Activated T-cell treated with anti-CD3 and anti-CD28 coated beads, Interleukin-2, amount 50 U/mL, for 72 hours (primary cell): Measurements from ENCODE around the gene POP5. TPM values are rescaled to one million over a fixed set of nuclear protein-coding genes. Genes with fewer than 3 reads are reported as not detected.
A peak's percentile ranks its signal among the peaks of the same experiment; 100 is the strongest.
"Not testable (repeated sequence)": the region's sequence is repeated elsewhere in the genome, so short reads cannot be mapped to it uniquely, and the experiment has no call there.

Experiments used
- ATAC-seq, 2 donors: fragments of 150-1000 bp; cut with Tn5 transposase; replicated peaks in 1 of 2; 2 replicates each; pipeline ENCODE4 v1.10.0; 2021; ENCODE audit warnings: moderate library complexity in 2 of 2, mild to moderate bottlenecking in 1 of 2
- DNase-seq, 2 donors: peaks; one replicate each; pipeline ENCODE4 v3.0.0; 2021 to 2022; ENCODE audit warnings: mixed read lengths in 1 of 2
- H3K27ac Mint-ChIP-seq: one replicate; pipeline ENCODE4 v1.8.0; 2022; ENCODE audit warnings: mild to moderate bottlenecking, moderate library complexity, mixed read lengths
- H3K27me3 Mint-ChIP-seq: one replicate; pipeline ENCODE4 v1.8.0; 2022; ENCODE audit warnings: low read depth, mixed read lengths
- H3K36me3 Mint-ChIP-seq, 2 donors: one replicate each; pipeline ENCODE4 v1.8.0; 2022; ENCODE audit warnings: mixed read lengths in 2 of 2, mild to moderate bottlenecking in 1 of 2; ENCODE audit not compliant: insufficient read depth in 2 of 2
- H3K4me1 Mint-ChIP-seq: one replicate; pipeline ENCODE4 v1.8.0; 2022; ENCODE audit warnings: low read depth, mixed read lengths
- H3K4me3 Mint-ChIP-seq, 2 donors: one replicate each; pipeline ENCODE4 v1.8.0; 2022; ENCODE audit warnings: mild to moderate bottlenecking in 2 of 2, mixed read lengths in 2 of 2, moderate library complexity in 2 of 2
- H3K9me3 Mint-ChIP-seq, 2 donors: one replicate each; pipeline ENCODE4 v1.8.0; 2022; ENCODE audit warnings: mixed read lengths in 2 of 2
- total RNA-seq, 2 donors: library from RNA; stranded (reverse); gene quantifications; one replicate each; pipeline ENCODE4 v1.2.3, GENCODE V29; 2022

POP5 gene
- total RNA-seq, 2 donors from 2014 or later: 37.4 to 40.8 TPM

- Mint-ChIP-seq H3K36me3 (peaks cover 11 to 23% of the 10 kb centered on the region in 2 donors), H3K27ac (peak overlapping the region; percentile 92), H3K9me3 (no peaks in the 10 kb centered on the region), H3K27me3 (no peaks in the 10 kb centered on the region), H3K4me3 (peak overlapping the region; percentile 88 to 97), H3K4me1 (peaks cover 71% of the 10 kb centered on the region)
- peak; percentile 20 to 44 for DNase-seq
- ATAC-seq: peak; percentile 43 to 70
These were observed 41.9 kb downstream of the POP5 start for GRCh38 chr12:120539303-120539702.

DNA sequence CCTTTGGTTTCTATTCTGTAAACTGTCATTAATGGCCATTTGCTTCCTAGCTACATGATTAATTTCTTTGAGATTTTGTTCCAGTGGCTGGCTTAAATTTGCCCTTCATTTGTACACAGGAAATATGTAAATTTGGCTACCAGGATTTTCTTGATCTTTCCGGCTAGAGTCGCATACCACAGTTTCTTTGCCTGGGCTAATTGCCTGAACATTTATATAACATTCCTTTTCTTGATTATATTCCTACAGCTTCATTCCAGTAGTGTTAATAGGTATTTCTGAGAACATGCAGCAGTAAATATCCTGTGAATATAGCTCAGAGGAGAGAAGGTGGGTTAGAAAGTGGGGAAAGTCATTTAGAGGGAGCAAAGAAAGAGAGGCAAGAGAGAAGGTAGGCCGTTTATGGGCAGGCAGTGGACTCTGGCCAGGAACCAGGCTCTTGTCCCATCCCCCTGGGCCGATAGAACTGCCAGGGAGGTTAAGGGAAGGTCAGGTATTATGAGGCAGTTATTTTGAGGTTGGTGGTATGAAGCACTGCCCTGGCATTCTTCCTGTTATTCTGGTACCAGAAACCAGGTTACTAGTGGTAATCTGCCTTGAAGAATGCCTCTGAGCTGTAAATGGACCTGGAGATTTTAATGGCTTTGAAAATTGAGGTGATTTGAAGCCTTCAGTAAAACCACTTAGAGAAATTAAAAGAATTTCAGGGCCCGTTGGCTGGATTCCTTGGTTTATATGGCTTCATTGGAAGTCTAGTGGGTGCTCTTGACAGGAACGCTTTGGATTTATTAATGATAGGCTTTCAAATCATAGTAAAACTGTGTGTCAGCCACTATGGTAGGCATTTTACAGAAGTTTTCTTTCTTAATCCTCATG, 42.7 kb downstream of the POP5 start:
- Mint-ChIP-seq H3K27me3 (no peaks in the 10 kb centered on the region), H3K36me3 (peaks cover 11 to 22% of the 10 kb centered on the region in 2 donors), H3K27ac (peak overlapping the region; percentile 92), H3K4me1 (peaks cover 75% of the 10 kb centered on the region), H3K9me3 (no peaks in the 10 kb centered on the region), H3K4me3 (peak overlapping the region; percentile 88 to 97)
- DNase-seq (no peak), ATAC-seq (no peak)

DNA sequence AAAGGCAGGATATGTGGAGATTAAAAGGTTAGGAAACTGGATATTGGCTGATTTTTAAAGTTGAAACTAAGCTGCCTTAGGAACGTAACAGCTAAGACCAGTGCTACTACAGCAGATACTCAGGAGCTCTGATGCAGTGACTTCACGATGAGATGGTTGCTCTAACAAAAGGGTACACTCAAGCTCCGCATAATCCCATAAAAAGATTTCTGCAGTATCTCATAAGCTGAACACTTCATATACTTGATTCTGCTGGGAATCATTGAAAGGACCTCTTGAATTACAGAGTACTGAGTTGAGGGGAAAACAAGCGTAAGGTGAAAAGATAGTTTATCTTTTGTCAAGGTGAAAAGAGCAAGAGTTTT, 43.4 kb downstream of the POP5 start:
- Mint-ChIP-seq H3K36me3 (peaks cover 11 to 21% of the 10 kb centered on the region in 2 donors), H3K27ac (peak overlapping the region; percentile 92), H3K4me3 (peak overlapping the region; percentile 88 to 97), H3K4me1 (peaks cover 79% of the 10 kb centered on the region), H3K27me3 (no peaks in the 10 kb centered on the region), H3K9me3 (no peaks in the 10 kb centered on the region)
- DNase-seq (no peak), ATAC-seq (no peak)

DNA sequence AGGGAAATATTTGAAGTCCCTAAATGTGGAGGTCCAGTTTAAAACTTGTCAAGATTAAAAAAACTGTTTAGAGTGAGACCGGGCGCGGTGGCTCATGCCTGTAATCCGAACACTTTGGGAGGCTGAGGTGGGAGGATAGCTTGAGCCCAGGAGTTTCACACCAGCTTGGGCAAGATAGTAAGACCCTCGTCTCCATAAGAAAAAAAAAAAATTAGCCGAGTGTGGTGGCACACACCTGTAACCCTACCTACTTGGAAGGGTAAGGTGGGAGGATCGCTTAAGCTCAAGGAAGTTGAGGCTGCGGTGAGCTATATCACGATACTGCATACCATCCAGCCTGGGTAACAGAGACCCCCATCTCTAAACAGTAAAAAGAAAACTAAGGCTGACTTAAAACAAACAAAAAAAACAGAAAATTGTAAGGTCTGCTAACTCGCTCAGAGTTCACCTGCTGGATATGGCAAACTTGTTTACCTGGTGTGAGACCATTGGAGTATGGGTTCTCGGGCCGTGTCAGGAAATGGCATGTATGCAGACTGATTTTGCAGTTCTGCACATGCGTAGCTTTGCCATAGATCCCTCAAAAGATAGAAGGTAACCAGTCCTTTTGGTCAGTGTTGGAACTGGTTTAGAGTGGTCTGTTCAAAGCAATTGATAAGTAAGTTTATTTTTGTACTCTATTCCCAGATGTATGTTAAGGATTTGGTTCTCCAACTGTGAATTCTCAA, 45.0 kb downstream of the POP5 start:
- H3K4me3 Mint-ChIP-seq: peak overlapping the region; percentile 88 to 97
- ATAC-seq: no peak
- H3K27ac Mint-ChIP-seq: peak overlapping the region; percentile 82
- peak; percentile 28 to 33 for DNase-seq
- H3K27me3 Mint-ChIP-seq: no peaks in the 10 kb centered on the region
- H3K9me3 Mint-ChIP-seq: no peaks in the 10 kb centered on the region
- peaks cover 74% of the 10 kb centered on the region for H3K4me1 Mint-ChIP-seq
- peaks cover 9 to 19% of the 10 kb centered on the region in 2 donors for H3K36me3 Mint-ChIP-seq

- peak; percentile 63 to 66 for ATAC-seq
- no peaks in the 10 kb centered on the region for H3K27me3 Mint-ChIP-seq
- H3K36me3 Mint-ChIP-seq: peaks cover 6 to 16% of the 10 kb centered on the region in 2 donors
- H3K4me3 Mint-ChIP-seq: peak overlapping the region; percentile 88 to 97
- no peaks in the 10 kb centered on the region for H3K9me3 Mint-ChIP-seq
- DNase-seq: peak; percentile 63 to 67
- peak overlapping the region; percentile 98 for H3K27ac Mint-ChIP-seq
- peaks cover 65% of the 10 kb centered on the region for H3K4me1 Mint-ChIP-seq
These were observed 46.2 kb downstream of the POP5 start for GRCh38 chr12:120534703-120535655.

GRCh38 chr12:120534203-120534702, 46.9 kb downstream of the POP5 start, which contains the start of gene RNF10:
TSS of gene RNF10 (plus strand) at chr12:120534356. CDS start at chr12:120534812, 456 bp downstream.
- peak; percentile 80 to 81 for ATAC-seq
- Mint-ChIP-seq H3K4me1 (peaks cover 62% of the 10 kb centered on the region), H3K27ac (peak within 1 kb of the TSS; percentile 98)

GRCh38 chr12:120532701-120533238, 48.4 kb downstream of the POP5 start:
- Mint-ChIP-seq H3K27me3 (no peaks in the 10 kb centered on the region), H3K4me1 (peaks cover 53% of the 10 kb centered on the region), H3K36me3 (peaks cover 5 to 15% of the 10 kb centered on the region in 2 donors), H3K27ac (no peak overlapping the region), H3K4me3 (no peak overlapping the region), H3K9me3 (no peaks in the 10 kb centered on the region)
- no peak for ATAC-seq
- no peak for DNase-seq

More at GRCh38 chr12:120534203-120534702, 46.9 kb downstream of the POP5 start, which contains the start of gene RNF10:
- peak; percentile 80 for DNase-seq
- peaks cover 6 to 16% of the 10 kb centered on the region in 2 donors for H3K36me3 Mint-ChIP-seq
- H3K4me3 Mint-ChIP-seq: peak within 1 kb of the TSS; percentile 88 to 97
- H3K27me3 Mint-ChIP-seq: no peaks in the 10 kb centered on the region
- H3K9me3 Mint-ChIP-seq: no peaks in the 10 kb centered on the region

- ATAC-seq, H3K27ac Mint-ChIP-seq, H3K9me3 Mint-ChIP-seq, DNase-seq, H3K27me3 Mint-ChIP-seq: not testable (repeated sequence)
- peak overlapping the region; percentile 99 to 100 for H3K4me3 Mint-ChIP-seq
- peaks cover 29% of the 10 kb centered on the region for H3K4me1 Mint-ChIP-seq
- H3K36me3 Mint-ChIP-seq: peaks cover 5 to 11% of the 10 kb centered on the region in 2 donors
These were observed 50.8 kb downstream of the POP5 start for GRCh38 chr12:120530418-120530761.

DNA sequence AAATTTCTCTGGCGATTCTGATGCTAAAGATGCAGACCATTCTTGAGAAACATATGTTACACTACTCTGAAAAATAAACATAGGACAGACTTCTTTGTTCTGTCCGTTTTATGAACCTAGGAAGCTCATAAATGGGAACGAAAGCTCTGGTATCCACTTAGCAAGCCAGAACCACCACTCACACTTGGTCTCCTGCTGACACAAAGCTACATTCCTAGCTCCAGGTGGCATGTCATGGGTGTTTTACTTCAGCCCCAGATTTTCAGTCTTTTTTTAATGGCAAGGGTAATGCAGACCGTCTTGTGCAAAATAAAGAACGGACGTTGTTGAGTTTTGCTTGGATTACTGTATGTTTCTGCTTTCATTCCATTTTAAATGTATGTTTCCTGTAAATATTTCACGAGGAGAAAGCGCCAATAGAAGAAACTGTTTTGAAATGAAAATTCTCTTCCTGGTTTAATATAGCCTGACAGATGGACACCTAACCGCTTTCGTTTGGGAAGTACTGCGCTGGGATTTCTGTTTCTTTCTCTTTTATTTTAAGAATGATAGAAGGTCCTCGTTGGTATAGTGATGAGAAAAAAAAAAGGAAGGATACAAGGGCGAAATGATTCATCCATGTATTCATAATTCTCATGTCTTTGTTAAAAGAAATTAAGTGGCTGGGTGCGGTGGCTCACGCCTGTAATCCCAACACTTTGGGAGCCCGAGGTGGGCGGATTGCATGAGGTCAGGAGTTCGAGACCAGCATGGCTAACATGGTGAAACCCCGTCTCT, 51.4 kb downstream of the POP5 start:
- Mint-ChIP-seq H3K4me1 (peaks cover 26% of the 10 kb centered on the region), H3K9me3 (no peaks in the 10 kb centered on the region), H3K36me3 (peaks cover 2 to 6% of the 10 kb centered on the region in 2 donors), H3K27ac (peak overlapping the region; percentile 100), H3K27me3 (no peaks in the 10 kb centered on the region), H3K4me3 (peak overlapping the region; percentile 99 to 100)
- ATAC-seq: no peak
- DNase-seq: no peak

DNA sequence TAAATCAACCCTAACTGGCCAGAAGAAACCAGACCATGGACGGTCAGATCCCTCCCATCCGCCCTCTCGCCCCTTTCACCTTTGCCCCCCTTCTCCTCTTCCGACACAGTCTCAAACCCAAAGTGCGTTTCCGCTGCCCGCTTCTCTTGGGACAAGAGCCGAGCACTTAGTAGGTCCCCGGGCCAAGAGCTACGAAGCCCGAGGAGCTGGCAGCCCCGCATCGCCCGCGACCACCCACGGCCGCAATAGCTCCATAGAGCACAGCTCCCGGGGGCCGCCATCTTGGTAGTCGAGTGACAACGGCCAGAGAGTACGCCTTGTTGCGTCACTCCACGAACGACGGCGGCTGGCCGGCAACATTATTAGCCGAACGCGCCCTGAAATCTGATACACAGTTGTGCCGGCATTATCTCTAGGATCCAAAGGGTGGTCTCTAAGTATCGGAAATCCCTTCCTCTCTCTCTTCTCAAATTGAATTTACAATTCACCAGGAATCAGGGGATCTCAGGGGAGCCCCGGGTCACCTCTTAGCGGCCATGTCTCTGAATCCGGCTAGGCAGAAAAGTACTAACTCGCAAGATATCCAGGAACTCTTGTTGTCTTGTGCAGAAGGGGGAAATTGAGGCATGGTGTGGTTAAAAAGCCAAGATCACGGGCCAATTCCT, 52.2 kb downstream of the POP5 start, which contains the start of gene COQ5:
TSS of gene COQ5 (minus strand) at position 298 of the 665 bp plus-strand sequence. CDS start at position 281, 17 bp downstream.
- peak within 1 kb of the TSS; percentile 99 to 100 for H3K4me3 Mint-ChIP-seq
- peaks cover 0 to 5% of the 10 kb centered on the region in 2 donors for H3K36me3 Mint-ChIP-seq
- no peaks in the 10 kb centered on the region for H3K27me3 Mint-ChIP-seq
- H3K27ac Mint-ChIP-seq: peak within 1 kb of the TSS; percentile 100
- no peaks in the 10 kb centered on the region for H3K9me3 Mint-ChIP-seq
- peak; percentile 96 for ATAC-seq
- H3K4me1 Mint-ChIP-seq: peaks cover 23% of the 10 kb centered on the region
- DNase-seq: peak; percentile 86 to 87
